ENCODE measurements around the gene SLC1A7. TPM values are rescaled to one million over a fixed set of nuclear protein-coding genes. Genes with fewer than 3 reads are reported as not detected.

Gene SLC1A7
- total RNA-seq, 1 experiment from 2014 or later: 0.31 TPM

DNA sequence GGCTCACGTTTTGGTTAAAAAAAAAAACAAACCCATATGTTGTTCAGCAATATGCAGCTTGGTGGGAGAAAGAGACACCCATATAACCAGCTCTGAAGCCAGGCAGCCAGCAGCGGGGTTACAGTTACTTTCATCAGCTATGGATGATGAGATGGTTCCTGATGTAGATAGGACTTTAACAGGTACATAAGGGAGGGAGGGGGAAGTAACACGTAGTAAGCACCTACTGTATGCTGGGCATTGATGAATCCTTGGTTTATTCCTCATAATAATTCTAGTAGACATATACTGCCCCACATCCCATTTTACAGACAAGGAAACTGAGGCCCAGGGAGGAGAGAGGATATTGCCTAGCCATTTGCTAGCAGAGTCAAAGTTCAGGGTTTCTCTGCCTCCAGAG, 2.0 kb downstream of the SLC1A7 start:
- POLR2A ChIA-PET: no interaction called here
- H3K27me3 ChIP-seq (ENCODE audit: control insufficient read depth, insufficient read depth, low read length): no peaks in the 10 kb centered on the region
- intact Hi-C loops (cut with micrococcal nuclease; ENCODE audit: unreplicated experiment) (no loop called here), in situ Hi-C loops (cut with HindIII; ENCODE audit: low pct_unique_long_range_greater_than_20kb, low sequenced_read_pairs) (no loop called here)
- ATAC-seq (no peak), DNase-seq (ENCODE audit: low read depth, low spot score) (no peak)
- H3K36me3 ChIP-seq (ENCODE audit: control insufficient read depth, insufficient read depth, low read length): no peaks in the 10 kb centered on the region
- H3K9me3 ChIP-seq (ENCODE audit: control insufficient read depth, insufficient read depth, low read depth, low read length): peaks cover 3% of the 10 kb centered on the region; the same call in 1 of the 2 replicates
- TF ChIP-seq SIN3A (IDR thresholded peaks at IDR 0.05; ENCODE audit: borderline replicate concordance, insufficient read depth, low read depth, low read length): no peak
- TF ChIP-seq POLR2AphosphoS5 (IDR thresholded peaks at IDR 0.05; ENCODE audit: low read depth, low read length): no peak
- TF ChIP-seq, protein P1, sequence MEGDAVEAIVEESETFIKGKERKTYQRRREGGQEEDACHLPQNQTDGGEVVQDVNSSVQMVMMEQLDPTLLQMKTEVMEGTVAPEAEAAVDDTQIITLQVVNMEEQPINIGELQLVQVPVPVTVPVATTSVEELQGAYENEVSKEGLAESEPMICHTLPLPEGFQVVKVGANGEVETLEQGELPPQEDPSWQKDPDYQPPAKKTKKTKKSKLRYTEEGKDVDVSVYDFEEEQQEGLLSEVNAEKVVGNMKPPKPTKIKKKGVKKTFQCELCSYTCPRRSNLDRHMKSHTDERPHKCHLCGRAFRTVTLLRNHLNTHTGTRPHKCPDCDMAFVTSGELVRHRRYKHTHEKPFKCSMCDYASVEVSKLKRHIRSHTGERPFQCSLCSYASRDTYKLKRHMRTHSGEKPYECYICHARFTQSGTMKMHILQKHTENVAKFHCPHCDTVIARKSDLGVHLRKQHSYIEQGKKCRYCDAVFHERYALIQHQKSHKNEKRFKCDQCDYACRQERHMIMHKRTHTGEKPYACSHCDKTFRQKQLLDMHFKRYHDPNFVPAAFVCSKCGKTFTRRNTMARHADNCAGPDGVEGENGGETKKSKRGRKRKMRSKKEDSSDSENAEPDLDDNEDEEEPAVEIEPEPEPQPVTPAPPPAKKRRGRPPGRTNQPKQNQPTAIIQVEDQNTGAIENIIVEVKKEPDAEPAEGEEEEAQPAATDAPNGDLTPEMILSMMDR (IDR thresholded peaks at IDR 0.05): no peak
- TF ChIP-seq, protein P2, sequence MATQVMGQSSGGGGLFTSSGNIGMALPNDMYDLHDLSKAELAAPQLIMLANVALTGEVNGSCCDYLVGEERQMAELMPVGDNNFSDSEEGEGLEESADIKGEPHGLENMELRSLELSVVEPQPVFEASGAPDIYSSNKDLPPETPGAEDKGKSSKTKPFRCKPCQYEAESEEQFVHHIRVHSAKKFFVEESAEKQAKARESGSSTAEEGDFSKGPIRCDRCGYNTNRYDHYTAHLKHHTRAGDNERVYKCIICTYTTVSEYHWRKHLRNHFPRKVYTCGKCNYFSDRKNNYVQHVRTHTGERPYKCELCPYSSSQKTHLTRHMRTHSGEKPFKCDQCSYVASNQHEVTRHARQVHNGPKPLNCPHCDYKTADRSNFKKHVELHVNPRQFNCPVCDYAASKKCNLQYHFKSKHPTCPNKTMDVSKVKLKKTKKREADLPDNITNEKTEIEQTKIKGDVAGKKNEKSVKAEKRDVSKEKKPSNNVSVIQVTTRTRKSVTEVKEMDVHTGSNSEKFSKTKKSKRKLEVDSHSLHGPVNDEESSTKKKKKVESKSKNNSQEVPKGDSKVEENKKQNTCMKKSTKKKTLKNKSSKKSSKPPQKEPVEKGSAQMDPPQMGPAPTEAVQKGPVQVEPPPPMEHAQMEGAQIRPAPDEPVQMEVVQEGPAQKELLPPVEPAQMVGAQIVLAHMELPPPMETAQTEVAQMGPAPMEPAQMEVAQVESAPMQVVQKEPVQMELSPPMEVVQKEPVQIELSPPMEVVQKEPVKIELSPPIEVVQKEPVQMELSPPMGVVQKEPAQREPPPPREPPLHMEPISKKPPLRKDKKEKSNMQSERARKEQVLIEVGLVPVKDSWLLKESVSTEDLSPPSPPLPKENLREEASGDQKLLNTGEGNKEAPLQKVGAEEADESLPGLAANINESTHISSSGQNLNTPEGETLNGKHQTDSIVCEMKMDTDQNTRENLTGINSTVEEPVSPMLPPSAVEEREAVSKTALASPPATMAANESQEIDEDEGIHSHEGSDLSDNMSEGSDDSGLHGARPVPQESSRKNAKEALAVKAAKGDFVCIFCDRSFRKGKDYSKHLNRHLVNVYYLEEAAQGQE (IDR thresholded peaks at IDR 0.05; ENCODE audit: insufficient read depth in 1 of 2, low read depth in 2 of 2, low read length in 1 of 2): no peak
- TF ChIP-seq TCF7L2 (IDR thresholded peaks at IDR 0.05; ENCODE audit: low read depth, low read length): no peak
- H3K4me1 ChIP-seq (ENCODE audit: control insufficient read depth, insufficient read depth, low read length): peaks cover 7% of the 10 kb centered on the region; the same call in 1 of the 2 replicates
- H3K4me3 ChIP-seq (ENCODE audit: low read depth in 2 of 2, low read length in 2 of 2): no peak overlapping the region
- CTCF ChIA-PET: no interaction called here
- BruUV-seq (replicated peaks): no TSS peak
- no peak overlapping the region for H3K27ac ChIP-seq (ENCODE audit: low read length)

DNA sequence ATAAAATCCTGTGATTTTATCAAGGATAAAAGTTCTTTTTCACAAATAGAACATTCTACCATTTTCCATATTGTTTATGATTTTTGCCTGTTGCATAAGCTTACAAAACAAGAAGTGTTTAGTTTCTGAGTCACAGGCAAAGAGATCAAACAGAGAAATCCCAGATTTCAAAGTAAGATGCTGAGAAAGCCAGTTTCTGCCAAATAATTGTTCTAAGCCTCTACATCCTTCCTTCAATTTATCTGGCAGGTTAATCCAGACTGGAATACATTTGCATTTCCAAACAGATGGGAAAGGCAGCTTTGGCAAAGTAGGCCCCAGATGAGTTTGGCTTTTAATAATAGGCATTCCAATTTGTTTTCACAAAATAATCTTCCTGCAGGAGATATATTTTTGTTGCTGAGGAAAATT, 2.5 kb downstream of the SLC1A7 start:
- Histone ChIP-seq H3K4me1 (ENCODE audit: control insufficient read depth, insufficient read depth, low read length) (peaks cover 11% of the 10 kb centered on the region; the same call in 1 of the 2 replicates), H3K27me3 (ENCODE audit: control insufficient read depth, insufficient read depth, low read length) (no peaks in the 10 kb centered on the region), H3K36me3 (ENCODE audit: control insufficient read depth, insufficient read depth, low read length) (no peaks in the 10 kb centered on the region), H3K27ac (ENCODE audit: low read length) (no peak overlapping the region), H3K4me3 (ENCODE audit: low read depth in 2 of 2, low read length in 2 of 2) (no peak overlapping the region), H3K9me3 (ENCODE audit: control insufficient read depth, insufficient read depth, low read depth, low read length) (peaks cover 3% of the 10 kb centered on the region; the same call in 1 of the 2 replicates)
- no peak for DNase-seq (ENCODE audit: low read depth, low spot score)
- in situ Hi-C loops (cut with HindIII; ENCODE audit: low pct_unique_long_range_greater_than_20kb, low sequenced_read_pairs) (no loop called here), intact Hi-C loops (cut with micrococcal nuclease; ENCODE audit: unreplicated experiment) (no loop called here)
- POLR2A ChIA-PET: no interaction called here
- no TSS peak for BruUV-seq (replicated peaks)
- CTCF ChIA-PET: no interaction called here
- no peak for ATAC-seq
- TF ChIP-seq, protein P2 (IDR thresholded peaks at IDR 0.05; ENCODE audit: insufficient read depth in 1 of 2, low read depth in 2 of 2, low read length in 1 of 2): no peak
- TF ChIP-seq, protein P1 (IDR thresholded peaks at IDR 0.05): no peak
- TF ChIP-seq POLR2AphosphoS5 (IDR thresholded peaks at IDR 0.05; ENCODE audit: low read depth, low read length): no peak
- no peak for TF ChIP-seq SIN3A (IDR thresholded peaks at IDR 0.05; ENCODE audit: borderline replicate concordance, insufficient read depth, low read depth, low read length)
- TF ChIP-seq TCF7L2 (IDR thresholded peaks at IDR 0.05; ENCODE audit: low read depth, low read length): no peak
